NCI-H2196 treated with DMSO at 0.1 percent for 48 hours (cell line): ENCODE results near the gene KISS1R.

ENCODE experiments used
- DNase-seq: peaks from one replicate; lab custom pipeline; 2025; ENCODE audit not compliant: unreplicated experiment; lab: John Stamatoyannopoulos, UW

Gene KISS1R

DNA sequence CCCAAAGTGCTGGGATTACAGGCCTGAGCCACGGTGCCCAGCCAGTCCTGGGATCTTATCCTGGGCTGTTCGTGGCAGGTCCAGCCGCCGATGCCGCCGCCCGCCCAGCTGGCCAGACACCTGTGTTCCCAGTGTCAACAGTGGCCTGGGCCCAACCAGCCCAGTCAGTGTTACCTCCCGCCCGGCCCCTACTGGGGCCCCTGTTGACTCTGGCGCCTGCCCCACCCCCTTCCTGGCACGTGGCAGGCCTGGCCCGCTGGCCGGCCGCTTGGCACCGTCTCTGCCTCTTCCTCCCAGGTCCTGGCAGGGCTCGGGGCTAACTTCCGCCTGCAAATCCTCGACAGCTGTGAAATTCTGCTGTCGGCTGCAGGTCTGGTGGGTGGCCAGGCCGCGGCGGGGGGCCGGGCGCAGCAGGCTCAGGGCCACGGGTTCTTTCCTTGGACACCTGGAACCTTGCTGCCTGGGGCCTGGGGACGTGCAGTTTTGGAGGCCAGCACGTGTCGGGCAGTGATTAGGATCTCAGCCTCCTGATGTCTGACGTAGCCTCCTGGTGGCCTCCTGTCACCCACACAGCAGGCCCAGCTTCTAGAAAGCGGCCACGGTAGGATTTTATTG, 17.8 kb downstream of the KISS1R start:
- peak; percentile 92 for DNase-seq

DNA sequence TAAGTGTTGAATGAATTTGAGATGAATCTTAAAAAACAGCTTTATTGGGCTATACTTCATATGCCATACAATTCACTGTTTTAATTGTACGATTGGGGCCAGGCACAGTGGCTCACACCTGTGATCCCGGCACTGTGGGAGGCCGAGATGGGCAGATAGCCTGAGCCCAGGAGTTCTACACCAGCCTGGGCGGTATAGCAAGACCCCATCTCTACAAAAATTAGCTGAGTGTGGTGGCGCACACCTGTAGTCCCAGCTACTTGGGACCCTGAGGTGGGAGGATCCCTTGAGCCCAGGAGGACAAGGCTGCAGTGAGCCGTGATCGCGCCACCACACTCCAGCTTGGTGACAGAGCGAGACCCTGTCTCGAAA, 19.0 kb downstream of the KISS1R start:
- no peak for DNase-seq

- no peak for DNase-seq
These were observed 20.1 kb downstream of the KISS1R start for GRCh38 chr19:937259-937694.

DNA sequence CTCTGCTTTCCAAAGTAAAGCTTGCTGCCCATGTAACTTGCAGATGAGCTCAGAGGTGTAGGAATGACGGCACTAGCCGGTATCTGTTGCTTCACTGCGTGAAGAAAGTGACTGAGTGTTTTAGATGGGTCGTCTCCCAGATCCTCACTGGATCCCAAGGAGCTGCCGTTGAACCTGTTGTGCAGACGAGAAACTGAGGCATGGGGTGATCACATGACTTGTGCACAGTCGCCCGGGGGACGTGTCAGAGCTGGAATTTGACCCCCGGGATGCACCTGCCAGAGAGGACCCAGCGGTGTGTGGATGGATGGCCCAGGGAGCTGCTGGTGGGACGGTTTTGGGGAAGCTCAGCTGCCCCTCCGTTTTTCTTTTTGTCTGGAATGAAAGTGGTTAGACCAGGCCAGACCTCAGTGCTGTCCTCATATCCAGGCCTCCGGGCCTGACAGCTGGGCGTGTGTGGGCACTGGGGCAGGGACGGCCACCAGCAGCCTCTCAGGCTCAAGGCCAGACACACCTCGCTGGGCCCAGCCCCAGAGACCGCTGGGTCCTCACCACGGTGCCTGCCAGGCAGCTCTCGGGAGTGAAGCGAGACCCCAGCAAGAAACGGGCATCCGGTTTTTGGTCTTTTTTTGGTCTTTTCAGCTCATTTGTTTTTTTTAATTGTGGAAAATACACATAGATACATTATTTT, 21.2 kb downstream of the KISS1R start:
- no peak for DNase-seq

DNA sequence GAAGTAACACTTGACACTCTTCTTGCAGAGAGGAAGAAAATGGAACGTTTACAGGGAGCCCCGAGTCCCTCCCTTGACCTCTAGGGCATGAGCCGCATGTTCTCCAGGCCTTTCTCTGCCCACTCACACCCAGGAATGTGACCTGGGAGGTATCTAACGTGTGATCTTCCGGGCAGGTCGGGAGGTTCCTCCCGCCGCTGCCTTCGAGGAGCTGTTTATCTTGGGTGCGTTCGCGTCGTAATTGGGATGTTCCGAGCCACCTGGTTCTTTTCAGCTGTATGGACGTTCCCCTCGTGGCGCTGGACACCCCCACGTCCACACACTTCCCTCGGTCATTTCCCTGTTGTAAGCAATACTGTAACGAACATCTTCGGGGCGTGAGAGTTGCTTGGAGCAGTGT, 22.3 kb downstream of the KISS1R start:
- no peak for DNase-seq

DNA sequence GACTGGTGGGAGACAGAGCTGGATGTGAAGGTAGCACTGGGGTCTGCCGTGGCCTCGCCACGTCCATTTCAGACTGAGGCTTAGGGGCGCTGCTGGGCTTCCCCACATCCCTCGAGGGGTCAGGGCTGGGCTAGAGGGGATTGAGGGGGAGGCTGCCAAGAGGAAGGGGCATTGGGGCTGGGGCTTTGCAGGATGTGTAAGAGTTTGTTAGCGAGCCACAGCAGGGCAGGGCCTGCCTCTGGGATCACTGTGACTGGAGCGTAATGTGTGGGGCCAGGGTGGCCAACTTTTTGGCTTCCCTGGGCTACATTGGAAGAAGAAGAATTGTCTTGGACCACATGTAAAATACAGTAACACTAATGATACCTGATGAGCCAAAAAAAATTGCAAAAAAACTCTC, 22.8 kb downstream of the KISS1R start:
- DNase-seq = no peak

GRCh38 chr19:940591-941291, 23.6 kb downstream of the KISS1R start:
- peak; percentile 92 for DNase-seq

- DNase-seq = no peak
These were observed 24.4 kb downstream of the KISS1R start for GRCh38 chr19:941292-942132.

DNA sequence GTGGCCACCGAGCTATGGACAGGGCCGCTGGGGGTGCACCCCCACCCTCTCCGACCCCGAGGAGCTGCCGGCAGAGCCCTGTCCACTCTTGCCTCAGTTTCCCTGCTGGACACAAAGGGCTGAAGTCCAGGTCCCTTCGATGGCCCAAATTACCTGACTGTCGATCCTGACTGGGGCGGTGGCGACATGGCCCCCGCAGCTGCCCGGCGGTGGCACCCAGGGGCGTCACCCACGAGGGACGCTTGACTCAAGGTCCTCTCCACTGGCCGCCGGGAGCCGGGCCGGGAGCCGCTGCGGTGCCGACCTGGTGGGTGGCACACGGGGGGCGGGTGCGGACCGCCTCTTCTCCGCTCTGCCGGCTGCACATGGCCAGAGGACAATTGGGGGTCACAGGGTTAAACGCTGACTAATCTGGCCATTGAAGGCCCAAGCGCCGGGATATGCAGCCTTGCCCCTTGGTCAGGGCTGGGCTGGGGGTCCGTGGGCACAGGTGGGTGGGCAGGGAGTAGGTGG, 25.1 kb downstream of the KISS1R start:
- DNase-seq = no peak

DNA sequence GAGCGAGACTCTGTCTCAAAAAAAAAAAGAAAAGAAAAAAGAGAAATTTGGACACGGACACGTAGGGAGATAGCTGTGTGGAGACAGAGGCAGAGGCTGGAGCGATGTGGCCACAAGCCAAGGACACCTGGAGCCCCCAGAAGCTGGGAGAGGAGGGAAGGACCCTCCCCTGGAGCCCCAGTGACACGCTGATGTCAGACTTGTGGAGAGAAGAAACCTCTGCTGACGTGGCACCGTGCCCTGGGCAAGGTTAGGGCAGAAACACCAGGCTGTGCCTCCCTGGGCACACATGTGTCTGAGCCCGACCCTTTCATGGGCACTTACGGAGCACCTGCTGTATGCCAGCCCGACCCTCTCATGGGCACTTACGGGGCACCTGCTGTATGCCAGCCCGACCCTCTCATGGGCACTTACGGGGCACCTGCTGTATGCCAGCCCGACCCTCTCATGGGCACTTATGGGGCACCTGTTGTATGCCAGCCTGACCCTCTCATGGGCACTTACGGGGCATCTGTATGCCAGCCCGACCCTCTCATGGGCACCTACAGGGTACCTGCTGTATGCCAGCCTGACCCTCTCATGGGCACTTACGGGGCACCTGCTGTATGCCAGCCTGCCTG, 26.5 kb downstream of the KISS1R start:
- DNase-seq = no peak

DNA sequence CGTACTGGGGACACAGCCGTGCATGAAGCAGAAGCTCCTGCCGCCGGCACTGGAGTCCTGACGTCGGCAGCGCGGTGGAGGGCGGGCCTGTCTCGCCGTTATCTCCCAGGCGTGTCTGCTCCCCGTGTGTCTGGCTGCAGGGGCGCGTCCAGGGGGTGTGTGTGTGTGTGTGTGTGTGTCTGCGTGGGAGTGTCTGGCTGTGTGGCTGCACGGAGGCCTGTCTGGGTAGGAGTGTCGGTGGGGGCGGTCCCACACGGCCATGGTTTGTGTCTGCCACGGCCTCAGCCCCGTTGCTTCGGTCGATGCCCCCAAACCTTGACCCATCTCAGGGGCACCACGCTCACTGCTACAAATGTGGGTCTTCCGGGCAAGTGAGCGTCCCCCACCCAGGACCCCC, 27.0 kb downstream of the KISS1R start:
- no peak for DNase-seq

DNA sequence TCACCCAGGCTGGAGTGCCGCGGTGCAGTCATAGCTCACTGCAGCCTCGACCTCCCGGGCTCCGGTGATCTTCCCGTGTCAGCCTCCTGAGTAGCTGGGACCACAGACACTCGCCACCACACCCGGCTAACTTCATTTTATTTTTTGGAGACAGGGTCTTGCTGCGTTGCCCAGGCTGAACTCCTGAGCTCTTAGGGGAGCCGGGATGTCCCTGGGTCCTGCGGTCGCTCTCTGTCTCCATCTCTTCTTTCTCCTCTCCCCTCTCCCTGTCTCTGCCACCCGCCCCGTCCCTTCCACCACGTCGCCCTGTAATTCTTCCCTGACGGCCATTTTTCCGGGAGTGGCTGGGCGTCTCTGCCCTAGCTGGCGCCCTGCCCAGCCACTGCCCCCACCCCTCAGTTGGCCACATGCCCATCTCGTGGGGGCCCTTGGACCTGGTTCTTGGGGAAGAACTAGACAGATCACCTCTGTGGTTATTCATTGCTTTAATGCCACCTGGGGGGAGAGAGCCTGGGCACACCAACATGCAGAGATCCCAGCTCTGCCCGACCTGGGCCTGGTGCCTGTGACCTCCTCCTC, 27.6 kb downstream of the KISS1R start:
- DNase-seq = no peak

DNA sequence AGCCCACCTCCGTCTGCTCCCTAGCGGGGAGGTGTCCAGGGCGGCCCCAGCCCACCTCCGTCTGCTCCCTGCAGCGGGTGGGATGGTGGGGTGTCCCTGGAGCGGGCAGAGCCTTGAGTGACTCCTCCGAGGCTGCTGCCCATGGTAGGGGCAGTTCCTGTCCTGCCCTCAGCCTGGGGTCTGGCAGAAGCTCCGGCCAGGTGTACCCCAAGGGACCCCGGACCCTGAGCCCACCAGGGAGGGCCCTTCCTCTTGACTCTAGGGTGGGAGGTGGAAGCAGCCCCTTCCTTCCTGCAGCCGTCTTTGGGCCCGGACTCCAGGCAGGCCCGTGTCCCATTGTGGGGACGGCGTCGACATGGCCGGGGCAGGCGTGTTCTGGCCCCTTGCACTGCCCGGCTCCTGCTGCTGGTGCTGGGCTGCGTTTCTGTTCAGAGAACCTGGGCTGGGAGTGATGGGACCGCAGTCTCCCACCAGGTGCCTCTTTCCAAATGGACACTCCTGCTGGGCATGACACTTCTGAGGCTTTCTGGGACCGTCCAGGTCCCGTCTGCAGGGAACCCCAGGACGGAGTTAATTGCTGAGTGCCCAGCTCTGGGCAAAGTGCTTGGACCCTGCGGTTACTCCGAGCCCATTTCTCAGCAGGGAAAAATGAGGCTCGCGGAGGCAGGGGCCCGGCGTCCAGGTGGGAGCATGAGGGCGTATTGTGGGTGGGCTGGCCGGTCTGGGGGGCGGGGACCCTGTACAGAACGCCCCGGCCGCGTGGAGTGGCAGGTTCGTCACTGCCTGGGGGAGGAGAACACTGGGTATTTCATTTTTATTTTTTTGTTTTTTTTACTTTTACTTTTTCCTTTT, 28.5 kb downstream of the KISS1R start:
- no peak for DNase-seq

- no peak for DNase-seq
These were observed 30.1 kb downstream of the KISS1R start for GRCh38 chr19:947090-947706.

- no peak for DNase-seq
These were observed 30.8 kb downstream of the KISS1R start for GRCh38 chr19:947707-948539.

DNA sequence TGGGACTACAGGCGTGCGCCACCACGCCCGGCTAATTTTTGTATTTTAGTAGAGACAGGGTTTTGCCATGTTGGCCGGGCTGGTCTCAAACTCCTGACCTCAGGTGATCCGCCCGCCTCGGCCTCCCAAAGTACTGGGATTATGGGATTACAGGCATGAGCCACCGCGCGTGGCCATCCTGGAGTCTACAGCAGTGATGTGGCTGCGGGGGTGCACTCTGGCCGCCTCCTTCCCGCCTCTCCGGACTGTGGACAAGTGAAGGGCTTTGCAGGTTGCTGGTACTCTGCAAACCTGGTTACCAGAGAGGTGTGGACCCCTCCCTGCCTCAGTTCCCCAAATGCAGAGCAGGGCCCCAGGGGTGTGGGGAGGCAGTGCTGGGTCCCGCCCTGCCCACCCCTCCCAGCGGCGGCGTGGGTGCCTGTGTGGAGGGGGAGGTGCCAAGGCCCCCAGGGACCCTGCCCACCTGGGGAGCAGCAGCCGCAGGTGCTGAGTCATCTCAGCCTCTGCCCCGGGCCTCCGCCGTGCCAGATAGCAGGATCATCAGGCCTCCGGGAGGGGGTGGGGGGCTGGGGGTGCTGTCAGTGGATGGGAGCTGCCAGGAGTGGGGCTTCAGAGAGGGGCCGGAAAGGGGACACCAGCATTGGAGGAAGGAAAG, 31.8 kb downstream of the KISS1R start:
- no peak for DNase-seq

DNA sequence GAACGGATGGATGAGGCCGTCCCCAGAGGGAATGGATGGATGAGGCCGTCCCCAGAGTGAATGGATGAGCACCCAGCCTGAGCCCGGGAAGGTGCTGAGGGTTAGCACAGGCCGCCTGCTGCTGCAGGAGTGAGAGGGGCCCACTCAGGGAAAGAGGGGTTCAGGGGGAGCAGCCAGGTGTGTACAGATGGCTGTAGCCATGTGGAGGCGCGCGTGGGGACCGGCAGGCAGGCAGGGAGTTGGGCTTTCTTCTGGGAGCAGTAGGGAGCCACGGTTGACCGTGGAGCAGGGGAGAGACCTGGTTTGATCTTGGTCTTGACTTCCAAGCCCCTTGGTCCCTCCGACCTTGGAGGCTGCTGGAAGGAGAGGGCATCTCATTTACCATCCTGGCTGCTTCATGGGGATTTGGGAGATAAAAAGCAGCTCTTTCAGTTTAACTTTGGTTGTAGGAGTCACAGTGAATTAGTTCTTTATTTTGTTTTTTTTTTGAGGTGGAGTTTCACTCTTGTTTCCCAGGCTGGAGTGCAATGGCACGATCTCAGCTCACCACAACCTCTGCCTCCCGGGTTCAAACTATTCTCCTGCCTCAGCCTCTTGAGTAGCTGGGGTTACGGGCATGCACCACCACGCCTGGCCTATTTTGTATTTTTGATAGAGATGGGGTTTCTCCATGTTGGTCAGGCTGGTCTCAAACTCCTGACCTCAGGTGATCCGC, 33.4 kb downstream of the KISS1R start:
- DNase-seq = no peak
